K562 (cell line): ENCODE measurements around the gene ADCY5. TPM values are rescaled to one million over a fixed set of nuclear protein-coding genes. Genes with fewer than 3 reads are reported as not detected.

Experiments
- ATAC-seq: fragments of 200-7000 bp; cut with Tn5 transposase; 3 replicates; pipeline ENCODE4 v1.9.1; 2020; ENCODE audit warnings: moderate library complexity
- BruUV-seq: library from RNA; stranded (reverse); fragments of 400-500 nt; replicated peaks from 2 replicates; lab custom pipeline; 2021; lab: Mats Ljungman, UMichigan
- CTCF ChIA-PET: fragments of 300-600 bp; formaldehyde crosslinking; extraction: SDS; loops from one replicate; lab custom pipeline; 2021; ENCODE audit warnings: low intra/inter-chr PET ratio; lab: Yijun Ruan, JAX
- POLR2A ChIA-PET: fragments of 300-600, 350-650 bp; sonication (Branson Sonifier 250); formaldehyde crosslinking; extraction: SDS; loops from one replicate; lab custom pipeline; 2021; ENCODE audit warnings: antibody characterized with exemption, inconsistent platforms; lab: Yijun Ruan, JAX
- DNase-seq, 4 experiments: peaks; one replicate each; pipeline versions ENCODE4 v3.0.0 to v3.0.0-alpha.2; 2011 to 2018; ENCODE audit warnings: low spot score in 3 of 4, mixed read lengths in 3 of 4; ENCODE audit errors: extremely low read depth in 1 of 4
- FAIRE-seq: peaks from 2 replicates; lab custom pipeline; 2011; peaks lifted over from hg19 to GRCh38; lab: Jason Lieb, UNC
- H2AFZ ChIP-seq: 2 replicates; pipeline ENCODE4 v1.6.0; 2011; ENCODE audit warnings: low read depth, low read length, control low read depth, inconsistent platforms
- H3K27ac ChIP-seq: fragments of 200-600 bp; 3 replicates; pipeline ENCODE4 v1.8.0; 2011; ENCODE audit warnings: low read depth, mild to moderate bottlenecking, control low read depth, inconsistent platforms, low read length, moderate library complexity, mixed read lengths; ENCODE audit errors: extremely low read depth
- H3K27me3 ChIP-seq, 2 experiments: fragments of 300-600 bp in 1 of 2; 2 replicates in 1 of 2; 3 replicates in 1 of 2; pipeline versions ENCODE4 v1.6.0 to v1.8.0; 2011; ENCODE audit warnings: inconsistent platforms in 2 of 2, low read length in 2 of 2, mild to moderate bottlenecking in 1 of 2, mixed read lengths in 1 of 2, moderate library complexity in 1 of 2; ENCODE audit not compliant: control insufficient read depth in 2 of 2, insufficient read depth in 2 of 2
- H3K36me3 ChIP-seq: fragments of 300-600 bp; 3 replicates; pipeline ENCODE4 v1.8.0; 2011; ENCODE audit warnings: mild to moderate bottlenecking, low read length, inconsistent platforms; ENCODE audit not compliant: control insufficient read depth, insufficient read depth
- H3K4me1 ChIP-seq, 2 experiments: fragments of 200-600 bp in 1 of 2; replicated peaks in 1 of 2; 2 replicates in 1 of 2; 3 replicates in 1 of 2; pipeline versions ENCODE4 v1.5.1 to v1.8.0; 2011; ENCODE audit warnings: inconsistent platforms in 2 of 2, low read length in 2 of 2, mild to moderate bottlenecking in 1 of 2, mixed read lengths in 1 of 2, moderate library complexity in 1 of 2; ENCODE audit not compliant: control insufficient read depth in 2 of 2, insufficient read depth in 2 of 2
- H3K4me2 ChIP-seq: 2 replicates; pipeline ENCODE4 v1.6.1; 2011; ENCODE audit warnings: low read length, control low read depth, inconsistent platforms, mixed read lengths; ENCODE audit not compliant: insufficient read depth
- H3K4me3 ChIP-seq: fragments of 200-600 bp; sonication (generic), shearing (Covaris generic); 2 replicates; pipeline ENCODE4 v1.5.1; 2016; ENCODE audit warnings: control low read depth, inconsistent platforms
- H3K79me2 ChIP-seq: fragments of 200-600 bp; 3 replicates; pipeline ENCODE4 v1.8.0; 2011; ENCODE audit warnings: low read length, inconsistent platforms; ENCODE audit not compliant: control insufficient read depth, insufficient read depth
- H3K9ac ChIP-seq, 2 experiments: 2 replicates each; pipeline versions ENCODE4 v1.6.0 to v1.6.1; 2011; ENCODE audit warnings: low read depth in 2 of 2, low read length in 2 of 2, control low read depth in 1 of 2, inconsistent platforms in 1 of 2, mild to moderate bottlenecking in 1 of 2, mixed read lengths in 1 of 2; ENCODE audit not compliant: insufficient read depth in 1 of 2
- H3K9me1 ChIP-seq: one replicate; pipeline ENCODE4 v1.6.0; 2011; ENCODE audit warnings: inconsistent platforms, mild to moderate bottlenecking, low read length, moderate library complexity; ENCODE audit not compliant: control insufficient read depth, insufficient read depth
- H3K9me3 ChIP-seq: replicated peaks from 2 replicates; pipeline ENCODE4 v1.5.1; 2011; ENCODE audit warnings: low read depth, low read length, inconsistent platforms; ENCODE audit not compliant: control insufficient read depth, insufficient read depth
- H4K20me1 ChIP-seq: replicated peaks from 2 replicates; pipeline ENCODE4 v1.6.1; 2011; ENCODE audit warnings: low read length, inconsistent platforms, mixed read lengths; ENCODE audit not compliant: control insufficient read depth, insufficient read depth
- GABPA ChIP-seq: fragments of 200-800 bp; sonication (Bioruptor generic); conservative IDR thresholded peaks from 2 replicates; pipeline ENCODE4 v1.6.1; 2016; ENCODE audit warnings: low read depth, missing genetic modification characterization, missing compliant biosample characterization
- SIRT6 ChIP-seq: IDR thresholded peaks from one replicate; pipeline ENCODE4 v1.6.1; 2012; ENCODE audit warnings: low read depth, mild to moderate bottlenecking, control low read depth, inconsistent platforms, low read length, moderate library complexity
- TRIM28 ChIP-seq: fragments of 450-650 bp; IDR thresholded peaks from 2 replicates; pipeline ENCODE4 v1.6.1; 2017
- ZNF12 ChIP-seq: sonication (generic); formaldehyde crosslinking; IDR thresholded peaks from 2 replicates; pipeline ENCODE4 v1.4.0; 2020; ENCODE audit warnings: mild to moderate bottlenecking, missing genetic modification reagents
- WGBS: fragments of 100-300 bp; shearing (Covaris generic); methylation state at CpG from one replicate; pipeline ENCODE4 v1.1.6; 2016; ENCODE audit warnings: low coverage, mixed read lengths; ENCODE audit not compliant: insufficient coverage; ENCODE audit errors: missing lambda C conversion rate; 5-methylcytosine and 5-hydroxymethylcytosine counted together
- in situ Hi-C: fragments of 300-500 bp; cut with MboI; formaldehyde crosslinking; loops from 4 replicates; pipeline ENCODE4 v1.15.0; 2018; ENCODE audit warnings: inconsistent platforms, mixed read lengths
- intact Hi-C: fragments of 100-400 bp; cut with micrococcal nuclease; formaldehyde crosslinking; loops from 2 replicates; pipeline ENCODE4 v1.14.2; 2022
- polyA plus RNA-seq, 8 experiments: library from polyadenylated mRNA; depleted of rRNA in 4 of 8; stranded (reverse) in 5 of 8; unstranded in 3 of 8; fragments of >200 nt; fragmentation: Nextera tagmentation in 2 of 8; fragmentation: Illumina TruSeq in 1 of 8; extraction: Ambion mirVana in 2 of 8; extraction: Trizol in 1 of 8; gene quantifications; 2 replicates each; pipeline versions ENCODE4 v1.2.1 to v1.2.3, GENCODE V29; 2011 to 2014; ENCODE audit warnings: inconsistent platforms in 1 of 8, missing spikeins in 1 of 8
- total RNA-seq, 7 experiments: library from RNA; depleted of rRNA in 6 of 7; stranded (reverse); fragments of >200 nt in 6 of 7; fragmentation: Illumina TruSeq in 2 of 7; extraction: Trizol in 2 of 7; gene quantifications; 2 replicates each; pipeline versions ENCODE4 v1.2.1 to v1.2.3, GENCODE V29; 2011 to 2021; ENCODE audit warnings: low replicate concordance in 1 of 7

ADCY5 gene
- total and polyA plus RNA-seq, 9 of the 15 experiments (the other 6 are each of a cell fraction or from before 2014, with no cell fraction given) = under 0.01 TPM; not detected in 8

DNA sequence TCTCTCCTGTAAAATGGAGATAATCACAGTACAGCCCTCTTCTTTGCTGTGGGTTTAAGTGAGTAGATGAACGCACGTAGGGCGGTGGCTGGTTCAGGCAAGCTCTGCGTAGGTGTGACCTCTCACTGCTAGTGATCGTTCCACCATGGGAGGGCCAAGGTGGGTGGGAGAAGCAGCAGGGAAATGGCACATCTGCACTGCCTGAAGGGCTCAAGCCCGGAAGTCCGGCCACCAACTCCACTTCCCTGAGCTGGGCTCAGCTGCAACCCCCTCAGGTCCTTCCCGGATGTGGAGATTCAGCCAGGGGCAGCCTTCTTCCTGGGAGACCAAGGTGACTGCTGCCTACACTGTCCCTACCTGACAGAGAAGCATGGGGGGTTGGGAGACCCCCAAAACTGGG is 102.9 kb downstream of the ADCY5 start:
- no TSS peak for BruUV-seq
- H3K9me3 ChIP-seq = no peaks in the 10 kb centered on the region
- peak in 1 of 4 experiments; percentile 8 for DNase-seq
- no peaks in the 10 kb centered on the region for H3K36me3 ChIP-seq
- H2AFZ ChIP-seq = no peak overlapping the region
- no peak overlapping the region for H3K4me3 ChIP-seq
- H3K27ac ChIP-seq = no peak overlapping the region
- 10% methylated on average over 6 of the region's 8 CpGs for WGBS
- CTCF ChIA-PET = no interaction called here
- intact Hi-C loops = no loop called here
- no peaks in the 10 kb centered on the region; a peak in 1 of 5 replicates for H3K4me1 ChIP-seq
- FAIRE-seq = no peak
- ATAC-seq = no peak
- in situ Hi-C loops = no loop called here
- POLR2A ChIA-PET = interaction anchor here (0.6 kb wide), 1 partner anchor 205 kb away, joined by 4 read pairs; no protein-coding TSS in a partner anchor
- peaks cover 3% of the 10 kb centered on the region; the same call in 1 of the 2 replicates for H4K20me1 ChIP-seq
- no peak overlapping the region for H3K4me2 ChIP-seq
- H3K79me2 ChIP-seq = no peaks in the 10 kb centered on the region
- TF ChIP-seq GABPA (tag) (0 out of 2 replicates have a peak, but pooled peaks have one; percentile 19), SIRT6 (no peak)
- no peak overlapping the region for H3K9ac ChIP-seq
- H3K9me1 ChIP-seq = no peaks in the 10 kb centered on the region
- H3K27me3 ChIP-seq = peaks cover 0 to 41% of the 10 kb centered on the region in 2 experiments; a peak in 2 of 5 replicates

DNA sequence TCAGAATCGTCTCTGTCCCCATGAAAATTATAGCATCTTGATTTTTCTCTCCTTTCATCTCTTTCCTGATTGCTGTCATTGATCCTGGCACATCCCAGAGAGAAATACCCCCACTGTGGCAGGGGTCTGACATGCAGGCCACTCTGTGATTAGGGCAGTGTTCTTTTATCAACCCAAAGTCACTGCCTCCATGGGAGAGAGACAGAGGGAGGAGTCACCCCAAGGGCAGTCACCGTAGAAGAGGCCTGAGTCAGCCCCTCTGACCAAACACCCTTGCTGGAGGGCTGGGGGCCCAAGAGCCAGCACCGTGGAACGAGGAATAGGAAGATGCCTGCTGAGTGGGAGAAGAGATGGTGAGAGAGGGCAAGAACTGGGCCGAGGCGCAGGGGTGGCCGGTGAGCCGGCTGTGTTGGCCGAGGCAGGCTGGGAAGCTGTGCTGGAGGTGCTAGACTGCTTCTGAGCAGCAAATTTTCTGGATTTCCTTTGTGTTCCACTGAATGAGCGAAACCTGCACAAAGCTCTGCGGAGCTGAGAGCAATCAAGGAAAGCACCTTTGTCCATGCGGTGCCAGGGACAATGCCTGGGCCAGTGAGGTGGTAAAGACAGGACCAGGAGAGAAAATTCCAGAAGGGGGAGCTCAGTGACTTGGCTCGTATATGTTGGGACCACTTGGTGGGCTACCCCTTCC is 103.8 kb downstream of the ADCY5 start:
- Histone ChIP-seq H3K4me1 (no peaks in the 10 kb centered on the region; a peak in 1 of 5 replicates), H2AFZ (no peak overlapping the region), H3K27me3 (peaks cover 0 to 36% of the 10 kb centered on the region in 2 experiments; a peak in 2 of 5 replicates), H3K9me1 (no peaks in the 10 kb centered on the region), H3K4me3 (no peak overlapping the region), H3K36me3 (no peaks in the 10 kb centered on the region), H3K4me2 (no peak overlapping the region), H3K79me2 (no peaks in the 10 kb centered on the region), H3K27ac (no peak overlapping the region), H4K20me1 (peaks cover 3% of the 10 kb centered on the region; the same call in 1 of the 2 replicates), H3K9me3 (no peaks in the 10 kb centered on the region), H3K9ac (no peak overlapping the region)
- DNase-seq (peak in 1 of 4 experiments; percentile 8), FAIRE-seq (no peak), ATAC-seq (peak; percentile 32; the same call in 2 of the 3 replicates)
- ChIA-PET CTCF (no interaction called here), POLR2A (interaction anchor here (0.7 kb wide), 1 partner anchor 60 kb away, joined by 5 read pairs; no protein-coding TSS in a partner anchor)
- in situ Hi-C loops = no loop called here
- TF ChIP-seq ZNF12 (0 out of 2 replicates have a peak, but pooled peaks have one; percentile 10), TRIM28 (no peak)
- intact Hi-C loops = no loop called here
- BruUV-seq = no TSS peak
- 21% methylated on average over 6 of the region's 13 CpGs for WGBS
